ENCODE measurements around the gene SEC11A. TPM values are rescaled to one million over a fixed set of nuclear protein-coding genes. Genes with fewer than 3 reads are reported as not detected.

Gene SEC11A
- total and polyA plus RNA-seq, 7 experiments from 2014 or later = 54.3 to 136 (median 83.6) TPM

DNA sequence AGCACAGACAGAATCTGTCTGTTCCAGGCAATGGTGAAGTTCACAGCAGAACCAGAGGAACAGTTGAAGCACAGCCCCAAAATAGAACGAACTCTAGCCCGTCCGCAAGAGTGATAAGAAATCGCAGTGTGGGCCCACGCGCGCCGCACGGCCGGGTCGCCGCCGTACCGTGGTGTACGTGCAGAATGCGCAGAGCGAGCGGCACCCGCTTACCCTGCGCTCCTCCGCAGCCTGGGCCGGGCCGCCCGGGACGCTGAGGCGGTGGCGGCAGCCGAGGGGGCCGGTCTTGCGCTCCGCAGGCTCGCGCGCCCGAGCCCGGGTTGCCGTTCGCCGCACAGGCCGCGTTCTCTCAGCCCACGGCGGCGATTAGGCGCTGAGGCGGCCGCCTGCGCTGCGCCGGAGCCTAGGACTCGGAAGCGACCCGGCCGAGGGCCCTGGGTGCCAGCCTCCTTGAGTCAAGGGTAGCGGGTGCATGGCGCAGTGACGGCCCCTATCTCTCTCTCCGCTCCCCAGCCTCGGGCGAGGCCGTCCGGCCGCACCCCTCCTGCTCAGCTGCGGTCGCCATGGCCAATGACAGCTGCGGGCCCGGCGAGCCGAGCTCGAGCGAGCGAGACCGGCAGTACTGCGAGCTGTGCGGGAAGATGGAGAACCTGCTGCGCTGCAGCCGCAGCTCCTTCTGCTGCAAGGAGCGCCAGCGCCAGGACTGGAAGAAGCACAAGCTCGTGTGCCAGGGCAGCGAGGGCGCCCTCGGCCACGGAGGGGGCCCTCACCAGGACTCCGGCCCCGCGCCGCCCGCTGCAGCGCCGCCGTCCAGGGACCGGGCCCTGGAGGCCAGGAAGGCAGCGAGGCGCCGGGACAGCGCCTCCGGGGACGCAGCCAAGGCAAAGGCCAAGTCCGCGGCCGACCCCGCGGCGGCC lies 82.4 kb downstream of the SEC11A start:
- peaks cover 5 to 22% (median 12%) of the 10 kb centered on the region in 5 donors for H3K36me3 Mint-ChIP-seq
- POLR2A ChIA-PET = interaction anchor here (0.6 to 8.4 kb wide), 15 partner anchors 9 to 347 kb away, joined by 3 to 115 read pairs (median 5); partner anchors contain the start of genes NMB, SEC11A, WDR73 and ZSCAN2
- peak overlapping the region; percentile 96 for H3K4me3 ChIP-seq (ENCODE audit: low read length)
- peak overlapping the region; percentile 79 to 98 (median 93) for H3K27ac Mint-ChIP-seq
- peak; percentile 48 to 77 (median 66) for DNase-seq
- peaks cover 26 to 40% of the 10 kb centered on the region in 2 donors for H3K4me1 ChIP-seq (ENCODE audit: control insufficient read depth in 2 of 2, insufficient read depth in 2 of 2, low read length in 2 of 2)
- no peaks in the 10 kb centered on the region for H3K27me3 Mint-ChIP-seq
- CTCF ChIA-PET = interaction anchor here (0.6 to 3.0 kb wide), 7 partner anchors 20 to 468 kb away, joined by 3 to 18 read pairs (median 6); partner anchors contain the start of genes WDR73 and ZSCAN2
- H3K9me3 Mint-ChIP-seq = peaks cover 0 to 2% (median 0%) of the 10 kb centered on the region in 11 donors
- intact Hi-C loops (cut with micrococcal nuclease) = loop anchor here (1.0 to 2.0 kb wide), 3 partner anchors 45 to 347 kb away; partner anchors contain the start of gene PDE8A (in 1 of the 2)
- no peaks in the 10 kb centered on the region for H3K27me3 ChIP-seq (ENCODE audit: control insufficient read depth in 2 of 2, insufficient read depth in 2 of 2, low read length in 2 of 2)
- peaks cover 23 to 58% (median 53%) of the 10 kb centered on the region in 7 donors for H3K4me1 Mint-ChIP-seq
- peaks cover 0 to 8% (median 7%) of the 10 kb centered on the region in 3 experiments for H3K36me3 ChIP-seq (ENCODE audit: control insufficient read depth in 2 of 3, insufficient read depth in 3 of 3, low read length in 3 of 3)
- peak; percentile 67 for ATAC-seq
- peak overlapping the region; percentile 78 for H3K27ac ChIP-seq (ENCODE audit: low read depth, low read length)
- H3K9me3 ChIP-seq (ENCODE audit: control insufficient read depth in 2 of 3, low read length in 3 of 3) = no peaks in the 10 kb centered on the region
- H3K4me3 Mint-ChIP-seq = peak overlapping the region; percentile 84 to 99 (median 98)

DNA sequence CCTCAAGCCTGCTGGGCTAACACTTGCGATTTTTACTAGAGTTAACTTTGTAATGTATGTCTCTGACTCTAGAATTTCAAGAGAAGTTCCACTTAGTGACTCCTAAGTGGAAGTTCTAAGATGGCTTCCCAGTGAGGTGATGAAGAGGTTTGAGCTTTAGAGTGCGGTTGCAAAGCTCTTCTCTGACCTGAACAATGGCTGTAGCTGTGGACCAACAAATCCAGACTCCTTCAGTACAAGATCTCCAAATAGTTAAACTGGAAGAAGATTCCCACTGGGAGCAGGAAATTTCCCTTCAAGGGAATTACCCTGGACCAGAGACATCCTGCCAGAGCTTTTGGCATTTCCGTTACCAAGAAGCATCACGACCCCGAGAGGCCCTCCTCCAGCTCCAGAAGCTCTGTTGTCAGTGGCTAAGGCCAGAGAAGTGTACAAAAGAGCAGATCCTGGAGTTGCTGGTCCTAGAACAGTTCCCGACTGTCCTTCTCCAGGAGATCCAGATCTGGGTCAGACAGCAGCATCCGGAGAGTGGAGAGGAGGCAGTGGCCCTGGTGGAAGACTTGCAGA lies 84.2 kb downstream of the SEC11A start:
- Histone ChIP-seq H3K4me3 (ENCODE audit: low read length) (peak overlapping the region; percentile 96), H3K4me1 (ENCODE audit: control insufficient read depth in 2 of 2, insufficient read depth in 2 of 2, low read length in 2 of 2) (peaks cover 26 to 40% of the 10 kb centered on the region in 2 donors), H3K36me3 (ENCODE audit: control insufficient read depth in 2 of 3, insufficient read depth in 3 of 3, low read length in 3 of 3) (no peaks in the 10 kb centered on the region), H3K9me3 (ENCODE audit: control insufficient read depth in 2 of 3, low read length in 3 of 3) (no peaks in the 10 kb centered on the region), H3K27ac (ENCODE audit: low read depth, low read length) (peak overlapping the region; percentile 78), H3K27me3 (ENCODE audit: control insufficient read depth in 2 of 2, insufficient read depth in 2 of 2, low read length in 2 of 2) (no peaks in the 10 kb centered on the region)
- no peaks in the 10 kb centered on the region for H3K27me3 Mint-ChIP-seq
- H3K9me3 Mint-ChIP-seq = peaks cover 0 to 2% (median 0%) of the 10 kb centered on the region in 11 donors
- peak overlapping the region; percentile 90 to 99 (median 94) for H3K27ac Mint-ChIP-seq
- H3K4me3 Mint-ChIP-seq = peak overlapping the region; percentile 84 to 100 (median 98)
- intact Hi-C loops (cut with micrococcal nuclease) = loop anchor here (1.0 to 2.0 kb wide), 9 partner anchors 23 to 350 kb away; partner anchors contain the start of genes PDE8A (in 2 of the 2), SEC11A (in 2 of the 2), WDR73 (in 2 of the 2) and ZNF592 (in 2 of the 2)
- peaks cover 21 to 51% (median 46%) of the 10 kb centered on the region in 7 donors for H3K4me1 Mint-ChIP-seq
- DNase-seq (no peak), ATAC-seq (no peak)
- ChIA-PET POLR2A (interaction anchor here (0.8 to 8.4 kb wide), 18 partner anchors 11 to 349 kb away, joined by 3 to 115 read pairs (median 6); partner anchors contain the start of genes NMB, SEC11A, WDR73 and ZSCAN2), CTCF (interaction anchor here (0.7 to 3.0 kb wide), 7 partner anchors 9 to 120 kb away, joined by 3 to 18 read pairs (median 5); partner anchors contain the start of genes WDR73 and ZSCAN2)
- H3K36me3 Mint-ChIP-seq = peaks cover 0 to 17% (median 6%) of the 10 kb centered on the region in 5 donors

DNA sequence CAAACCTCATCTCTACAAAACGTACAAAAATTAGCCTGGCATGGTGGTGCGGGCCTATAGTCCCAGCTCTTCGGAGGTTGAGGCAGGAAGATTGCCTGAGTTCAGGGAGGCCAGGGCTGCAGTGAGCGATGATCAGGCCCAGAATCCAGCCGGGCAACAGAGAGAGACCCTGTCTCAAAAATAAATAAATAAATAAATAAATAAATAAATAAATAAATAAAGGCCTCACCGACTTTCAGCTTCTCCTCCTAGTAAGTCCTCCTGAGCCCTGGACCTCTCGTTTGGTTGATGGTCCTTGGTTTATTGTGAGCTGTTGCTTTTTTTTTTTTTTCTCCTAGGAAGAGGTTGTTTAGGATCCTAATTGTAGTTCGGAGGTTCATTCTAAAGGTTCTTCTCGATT lies 86.9 kb downstream of the SEC11A start:
- peaks cover 8 to 15% (median 10%) of the 10 kb centered on the region in 5 donors for H3K36me3 Mint-ChIP-seq
- DNase-seq (no peak), ATAC-seq (no peak)
- no peaks in the 10 kb centered on the region for H3K27me3 ChIP-seq (ENCODE audit: control insufficient read depth in 2 of 2, insufficient read depth in 2 of 2, low read length in 2 of 2)
- peak overlapping the region in 1 of 9 donors; percentile 63 for H3K27ac Mint-ChIP-seq
- peak overlapping the region in 1 of 10 donors; percentile 32 for H3K4me3 Mint-ChIP-seq
- peaks cover 0 to 3% (median 0%) of the 10 kb centered on the region in 3 experiments for H3K36me3 ChIP-seq (ENCODE audit: control insufficient read depth in 2 of 3, insufficient read depth in 3 of 3, low read length in 3 of 3)
- peaks cover 0 to 5% (median 0%) of the 10 kb centered on the region in 11 donors for H3K9me3 Mint-ChIP-seq
- POLR2A ChIA-PET = interaction anchor here (0.6 to 1.5 kb wide), 3 partner anchors 25 to 30 kb away, joined by 3 to 4 read pairs (median 3); partner anchors contain the start of genes WDR73 and ZSCAN2
- intact Hi-C loops (cut with micrococcal nuclease) = no loop called here
- H3K4me1 ChIP-seq (ENCODE audit: control insufficient read depth in 2 of 2, insufficient read depth in 2 of 2, low read length in 2 of 2) = peaks cover 12 to 22% of the 10 kb centered on the region in 2 donors
- H3K4me1 Mint-ChIP-seq = peaks cover 13 to 28% (median 26%) of the 10 kb centered on the region in 7 donors
- no peak overlapping the region for H3K27ac ChIP-seq (ENCODE audit: low read depth, low read length)
- CTCF ChIA-PET = no interaction called here
- H3K9me3 ChIP-seq (ENCODE audit: control insufficient read depth in 2 of 3, low read length in 3 of 3) = no peaks in the 10 kb centered on the region
- no peak overlapping the region for H3K4me3 ChIP-seq (ENCODE audit: low read length)
- no peaks in the 10 kb centered on the region for H3K27me3 Mint-ChIP-seq

DNA sequence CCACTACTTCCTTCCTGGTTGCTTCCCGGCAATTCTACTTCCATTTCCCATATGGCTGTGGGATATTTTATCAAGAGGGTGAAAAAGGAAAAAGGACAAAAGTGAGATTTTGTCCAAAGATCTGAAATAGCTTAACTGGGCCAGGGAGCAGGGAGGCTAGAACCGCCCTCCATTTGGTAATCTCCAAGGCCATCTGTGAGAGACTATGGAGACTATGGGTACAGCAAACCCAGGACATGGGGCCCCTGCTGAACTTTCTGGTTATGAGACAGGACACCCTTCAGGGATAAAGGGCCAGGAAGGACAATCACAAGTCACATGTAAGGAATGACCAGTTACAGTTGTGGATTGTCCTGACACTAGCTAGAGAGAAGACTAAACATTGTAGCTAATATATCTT lies 90.8 kb downstream of the SEC11A start:
- Mint-ChIP-seq H3K27me3 (no peaks in the 10 kb centered on the region), H3K9me3 (peaks cover 3 to 28% (median 17%) of the 10 kb centered on the region in 11 donors), H3K4me3 (no peak overlapping the region), H3K27ac (peak overlapping the region in 2 of 9 donors; percentile 51 to 75), H3K36me3 (peaks cover 18 to 41% (median 40%) of the 10 kb centered on the region in 5 donors), H3K4me1 (peaks cover 0 to 4% (median 1%) of the 10 kb centered on the region in 7 donors)
- ChIA-PET POLR2A (no interaction called here), CTCF (no interaction called here)
- Histone ChIP-seq H3K27ac (ENCODE audit: low read depth, low read length) (no peak overlapping the region), H3K27me3 (ENCODE audit: control insufficient read depth in 2 of 2, insufficient read depth in 2 of 2, low read length in 2 of 2) (no peaks in the 10 kb centered on the region), H3K4me3 (ENCODE audit: low read length) (no peak overlapping the region), H3K36me3 (ENCODE audit: control insufficient read depth in 2 of 3, insufficient read depth in 3 of 3, low read length in 3 of 3) (peaks cover 0 to 27% (median 9%) of the 10 kb centered on the region in 3 experiments), H3K4me1 (ENCODE audit: control insufficient read depth in 2 of 2, insufficient read depth in 2 of 2, low read length in 2 of 2) (no peaks in the 10 kb centered on the region), H3K9me3 (ENCODE audit: control insufficient read depth in 2 of 3, low read length in 3 of 3) (peaks cover 0 to 16% (median 11%) of the 10 kb centered on the region in 3 experiments)
- DNase-seq = no peak
- no peak for ATAC-seq
- intact Hi-C loops (cut with micrococcal nuclease) = no loop called here

DNA sequence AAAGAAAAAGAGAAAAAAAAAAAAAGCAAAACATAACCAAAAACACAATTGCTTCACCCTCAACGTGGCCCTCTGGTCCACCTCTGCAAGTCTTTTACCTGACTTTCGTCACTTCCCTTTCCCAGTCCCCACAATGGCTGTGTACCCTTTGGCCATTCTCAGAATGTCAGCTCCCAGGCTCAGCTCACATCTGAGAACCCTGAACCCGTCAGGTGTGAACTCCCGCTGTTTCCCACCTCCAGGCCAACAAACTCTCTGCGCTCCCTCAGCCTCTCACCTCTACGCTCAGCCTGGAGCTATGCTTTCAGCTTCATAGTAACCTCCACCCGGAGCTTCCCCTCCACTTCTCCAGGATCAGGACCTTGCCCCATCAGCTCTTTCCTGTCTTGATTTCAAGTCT lies 91.6 kb downstream of the SEC11A start:
- CTCF ChIA-PET = interaction anchor here (1.0 kb wide), 1 partner anchor 36 kb away, joined by 3 read pairs; no protein-coding TSS in a partner anchor

More for the DNA sequence above, 91.6 kb downstream of the SEC11A start:
- H3K27me3 Mint-ChIP-seq = no peaks in the 10 kb centered on the region
- peaks cover 18 to 48% (median 46%) of the 10 kb centered on the region in 5 donors for H3K36me3 Mint-ChIP-seq
- H3K27me3 ChIP-seq (ENCODE audit: control insufficient read depth in 2 of 2, insufficient read depth in 2 of 2, low read length in 2 of 2) = no peaks in the 10 kb centered on the region
- peak overlapping the region in 1 of 10 donors; percentile 48 for H3K4me3 Mint-ChIP-seq
- H3K4me1 ChIP-seq (ENCODE audit: control insufficient read depth in 2 of 2, insufficient read depth in 2 of 2, low read length in 2 of 2) = no peaks in the 10 kb centered on the region
- POLR2A ChIA-PET = no interaction called here
- no peak overlapping the region for H3K4me3 ChIP-seq (ENCODE audit: low read length)
- no peak overlapping the region for H3K27ac ChIP-seq (ENCODE audit: low read depth, low read length)
- ATAC-seq (no peak), DNase-seq (no peak)
- H3K9me3 ChIP-seq (ENCODE audit: control insufficient read depth in 2 of 3, low read length in 3 of 3) = peaks cover 0 to 16% (median 11%) of the 10 kb centered on the region in 3 experiments
- intact Hi-C loops (cut with micrococcal nuclease) = loop anchor here in 1 of 2 donors (5.0 kb wide), 1 partner anchor 863 kb away; no protein-coding TSS in a partner anchor
- H3K9me3 Mint-ChIP-seq = peaks cover 3 to 35% (median 16%) of the 10 kb centered on the region in 11 donors
- peaks cover 0 to 27% (median 9%) of the 10 kb centered on the region in 3 experiments for H3K36me3 ChIP-seq (ENCODE audit: control insufficient read depth in 2 of 3, insufficient read depth in 3 of 3, low read length in 3 of 3)
- peaks cover 0 to 2% (median 0%) of the 10 kb centered on the region in 7 donors for H3K4me1 Mint-ChIP-seq
- peak overlapping the region in 2 of 9 donors; percentile 65 to 78 for H3K27ac Mint-ChIP-seq

Measured in naive thymus-derived CD4-positive, alpha-beta T cell (primary cell).